SU-DHL-6 (cell line): ENCODE results near the gene KCTD1.

Experiments
- H2AFZ ChIP-seq: fragments of 200-600 bp; sonication (generic); 2 replicates; pipeline ENCODE4 v1.6.1; 2014; ENCODE audit warnings: low read depth, mild to moderate bottlenecking, moderate library complexity, mixed read lengths, antibody characterized with exemption, low read length; ENCODE audit not compliant: severe bottlenecking
- H3F3A ChIP-seq: fragments of 200-600 bp; shearing (Covaris generic); 2 replicates; pipeline ENCODE4 v1.6.0; 2016; ENCODE audit warnings: antibody characterized with exemption, mild to moderate bottlenecking; ENCODE audit not compliant: insufficient read depth
- H3K27ac ChIP-seq: fragments of 200-600 bp; sonication (generic); 2 replicates; pipeline ENCODE4 v1.5.1; 2016; ENCODE audit warnings: low read depth, mild to moderate bottlenecking, low read length, moderate library complexity, mixed read lengths
- H3K27me3 ChIP-seq: fragments of 200-600 bp; sonication (generic), shearing (Covaris generic); 2 replicates; pipeline ENCODE4 v1.6.0; 2014; ENCODE audit warnings: mild to moderate bottlenecking, low read length
- H3K36me3 ChIP-seq: fragments of 200-600 bp; sonication (generic); 2 replicates; pipeline ENCODE4 v1.6.1; 2014; ENCODE audit warnings: mild to moderate bottlenecking, low read length, mixed read lengths
- H3K4me2 ChIP-seq: fragments of 300-600, 200-600 bp; shearing (Covaris generic), sonication (generic); 2 replicates; pipeline ENCODE4 v1.6.0; 2014; ENCODE audit warnings: low read length, low read depth, mild to moderate bottlenecking; ENCODE audit not compliant: poor library complexity, severe bottlenecking
- H3K4me3 ChIP-seq: fragments of 200-600 bp; sonication (generic); 2 replicates; pipeline ENCODE4 v1.5.1; 2014; ENCODE audit warnings: antibody characterized with exemption, low read length, mild to moderate bottlenecking, mixed read lengths; ENCODE audit not compliant: insufficient read depth, poor library complexity, severe bottlenecking
- H3K79me2 ChIP-seq: fragments of 200-600 bp; sonication (generic); 2 replicates; pipeline ENCODE4 v1.6.1; 2014; ENCODE audit warnings: mild to moderate bottlenecking, low read length, moderate library complexity; ENCODE audit not compliant: insufficient read depth
- H3K9ac ChIP-seq: fragments of 200-600 bp; sonication (generic); 2 replicates; pipeline ENCODE4 v1.7.0; 2014; ENCODE audit warnings: mild to moderate bottlenecking, low read length
- H3K9me2 ChIP-seq: fragments of 200-600 bp; sonication (generic); replicated peaks from 2 replicates; pipeline ENCODE4 v1.6.1; 2014; ENCODE audit warnings: low read length; ENCODE audit not compliant: insufficient read depth
- H3K9me3 ChIP-seq: fragments of 200-600 bp; sonication (generic); 2 replicates; pipeline ENCODE4 v1.6.1; 2014; ENCODE audit warnings: low read length, mixed read lengths; ENCODE audit not compliant: insufficient read depth
- H4K20me1 ChIP-seq: fragments of 200-600 bp; sonication (generic); 2 replicates; pipeline ENCODE4 v1.6.1; 2014; ENCODE audit warnings: low read depth, mild to moderate bottlenecking, antibody characterized with exemption, low read length, moderate library complexity, mixed read lengths
- EZH2phosphoT487 ChIP-seq: fragments of 200-600 bp; sonication (generic), shearing (Covaris generic); conservative IDR thresholded peaks from 2 replicates; pipeline ENCODE4 v1.6.1; 2018; ENCODE audit warnings: mild to moderate bottlenecking, antibody characterized with exemption, low read length, moderate library complexity, mixed read lengths
- TF ChIP-seq, protein P1 (sequence below): fragments of 200-600 bp; sonication (generic); IDR thresholded peaks from one replicate; pipeline ENCODE4 v1.5.1; 2017; ENCODE audit warnings: antibody characterized with exemption, mild to moderate bottlenecking, low read length, moderate library complexity; ENCODE audit not compliant: insufficient read depth, poor library complexity, severe bottlenecking

Gene KCTD1

DNA sequence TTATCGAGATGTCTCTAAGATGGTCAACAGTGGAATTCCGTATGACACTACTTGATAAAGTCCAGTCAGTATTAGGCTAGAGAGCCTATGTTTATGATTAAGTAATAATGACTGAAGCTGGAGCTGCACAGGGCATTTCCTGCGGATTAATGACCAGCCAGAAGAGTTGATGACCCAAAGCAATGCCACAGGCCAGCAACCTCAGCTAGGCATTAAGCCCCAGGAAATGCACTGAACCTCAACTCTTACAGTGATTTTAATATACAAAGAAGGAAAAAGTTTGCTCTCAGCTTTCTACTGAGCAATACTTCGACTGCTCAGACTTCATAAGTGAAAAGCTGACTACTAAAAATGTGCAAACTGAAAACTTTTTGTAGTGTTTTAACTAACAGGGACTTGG lies 3.9 kb downstream of the KCTD1 start:
- Histone ChIP-seq H3K4me3 (no peak overlapping the region), H3K9me2 (no peaks in the 10 kb centered on the region), H3F3A (no peaks in the 10 kb centered on the region; the same call in 1 of the 2 replicates), H3K79me2 (no peaks in the 10 kb centered on the region), H3K27me3 (no peaks in the 10 kb centered on the region), H3K36me3 (no peaks in the 10 kb centered on the region), H4K20me1 (no peaks in the 10 kb centered on the region), H3K4me2 (peak overlapping the region; percentile 1), H3K27ac (no peak overlapping the region), H3K9ac (no peak overlapping the region), H3K9me3 (no peaks in the 10 kb centered on the region), H2AFZ (no peak overlapping the region)
- TF ChIP-seq EZH2phosphoT487, result no peak
- TF ChIP-seq, protein P1, sequence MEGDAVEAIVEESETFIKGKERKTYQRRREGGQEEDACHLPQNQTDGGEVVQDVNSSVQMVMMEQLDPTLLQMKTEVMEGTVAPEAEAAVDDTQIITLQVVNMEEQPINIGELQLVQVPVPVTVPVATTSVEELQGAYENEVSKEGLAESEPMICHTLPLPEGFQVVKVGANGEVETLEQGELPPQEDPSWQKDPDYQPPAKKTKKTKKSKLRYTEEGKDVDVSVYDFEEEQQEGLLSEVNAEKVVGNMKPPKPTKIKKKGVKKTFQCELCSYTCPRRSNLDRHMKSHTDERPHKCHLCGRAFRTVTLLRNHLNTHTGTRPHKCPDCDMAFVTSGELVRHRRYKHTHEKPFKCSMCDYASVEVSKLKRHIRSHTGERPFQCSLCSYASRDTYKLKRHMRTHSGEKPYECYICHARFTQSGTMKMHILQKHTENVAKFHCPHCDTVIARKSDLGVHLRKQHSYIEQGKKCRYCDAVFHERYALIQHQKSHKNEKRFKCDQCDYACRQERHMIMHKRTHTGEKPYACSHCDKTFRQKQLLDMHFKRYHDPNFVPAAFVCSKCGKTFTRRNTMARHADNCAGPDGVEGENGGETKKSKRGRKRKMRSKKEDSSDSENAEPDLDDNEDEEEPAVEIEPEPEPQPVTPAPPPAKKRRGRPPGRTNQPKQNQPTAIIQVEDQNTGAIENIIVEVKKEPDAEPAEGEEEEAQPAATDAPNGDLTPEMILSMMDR, result no peak

DNA sequence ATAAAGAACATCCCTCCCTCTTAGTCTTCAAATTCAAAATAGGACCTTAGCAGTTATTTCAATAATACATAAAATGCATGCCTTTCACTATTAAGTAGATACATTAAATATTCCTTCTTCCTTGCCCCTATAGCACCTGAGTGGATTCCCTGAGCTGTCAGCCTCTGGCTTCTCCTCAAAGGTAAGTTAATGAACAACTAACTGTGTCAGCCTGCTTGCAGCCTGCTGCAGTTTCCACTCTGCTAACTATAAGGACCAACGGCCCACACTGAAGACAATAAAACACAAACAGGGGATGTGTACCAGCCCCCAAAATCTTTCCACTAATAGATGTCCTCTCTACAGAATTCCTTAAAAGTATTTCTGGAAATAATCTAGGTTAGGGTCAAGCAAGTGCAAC lies 5.0 kb downstream of the KCTD1 start:
- no peaks in the 10 kb centered on the region for H3K79me2 ChIP-seq

DNA sequence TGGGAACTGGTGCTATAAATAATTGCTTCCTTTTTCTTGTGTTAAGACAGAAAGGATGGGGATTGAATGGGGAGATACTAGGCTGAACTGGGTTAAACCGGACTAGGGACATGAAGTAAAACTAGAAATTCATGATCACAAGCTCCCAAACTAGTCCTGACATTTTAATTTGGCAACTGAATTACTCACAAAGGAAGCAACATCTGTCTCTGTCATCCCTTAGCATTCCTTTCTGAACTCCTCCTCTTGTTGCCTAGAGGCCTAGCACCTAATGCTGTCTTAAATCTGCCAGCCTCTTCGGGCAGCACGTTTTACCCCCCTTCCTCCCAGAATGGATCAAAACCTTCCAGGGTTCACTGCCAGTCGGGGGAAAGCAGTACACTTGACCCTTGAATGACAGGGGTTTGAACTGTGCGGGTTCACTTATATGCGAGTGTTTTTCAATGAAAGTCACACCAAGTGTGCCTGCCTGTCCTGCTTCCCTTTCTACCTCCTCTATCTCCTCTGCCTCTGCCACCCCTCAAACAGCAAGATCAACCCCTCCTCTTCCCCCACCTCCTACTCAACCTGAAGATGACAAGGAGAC lies 8.2 kb downstream of the KCTD1 start:
- H3K9me3 ChIP-seq, result no peaks in the 10 kb centered on the region
- no peak overlapping the region for H3K27ac ChIP-seq
- H3F3A ChIP-seq, result no peaks in the 10 kb centered on the region; the same call in 1 of the 2 replicates
- H3K9ac ChIP-seq, result no peak overlapping the region
- no peak for TF ChIP-seq EZH2phosphoT487
- TF ChIP-seq, protein P1, result no peak
- no peaks in the 10 kb centered on the region for H3K36me3 ChIP-seq
- no peaks in the 10 kb centered on the region for H3K79me2 ChIP-seq
- H4K20me1 ChIP-seq, result no peaks in the 10 kb centered on the region
- H3K27me3 ChIP-seq, result no peaks in the 10 kb centered on the region
- no peaks in the 10 kb centered on the region for H3K9me2 ChIP-seq
- H3K4me2 ChIP-seq, result no peak overlapping the region
- no peak overlapping the region for H2AFZ ChIP-seq
- H3K4me3 ChIP-seq, result no peak overlapping the region

More for the DNA sequence above, 5.0 kb downstream of the KCTD1 start:
- Histone ChIP-seq H3K36me3 (no peaks in the 10 kb centered on the region), H3K4me2 (no peak overlapping the region), H4K20me1 (no peaks in the 10 kb centered on the region), H3K27me3 (no peaks in the 10 kb centered on the region), H3K27ac (no peak overlapping the region), H3K9me2 (no peaks in the 10 kb centered on the region), H3F3A (no peaks in the 10 kb centered on the region; the same call in 1 of the 2 replicates), H2AFZ (no peak overlapping the region), H3K9me3 (no peaks in the 10 kb centered on the region), H3K9ac (no peak overlapping the region), H3K4me3 (no peak overlapping the region)
- no peak for TF ChIP-seq EZH2phosphoT487
- TF ChIP-seq, protein P1, result no peak
